HG03280 (cell line): ENCODE results near the gene RELA.

ENCODE experiments used
- ATAC-seq: cut with Tn5 transposase; IDR thresholded peaks from one replicate; pipeline ENCODE4 v1.9.1; 2021; ENCODE audit warnings: mild to moderate bottlenecking, moderate library complexity; ENCODE audit not compliant: unreplicated experiment

RELA gene

DNA sequence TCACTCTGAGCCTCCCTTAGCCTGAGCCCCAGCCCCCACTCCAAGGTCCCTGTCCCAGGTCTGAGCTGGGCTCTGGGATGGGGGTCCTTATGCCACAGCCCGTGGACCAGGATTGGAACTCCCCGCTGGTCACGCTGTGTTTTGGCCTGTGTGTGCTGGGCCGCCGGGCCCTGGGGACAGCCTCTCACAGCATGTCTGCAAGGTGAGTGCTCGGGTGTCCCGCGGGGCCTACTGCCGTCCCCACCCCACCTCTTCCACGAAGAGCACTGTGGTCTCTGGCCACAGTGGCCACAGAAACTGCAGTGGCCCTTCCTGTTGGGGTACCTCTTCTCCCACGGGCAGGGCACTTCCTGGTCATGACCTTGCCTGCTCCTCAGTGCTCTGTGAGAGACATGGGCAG lies 28.3 kb downstream of the RELA start:
- no peak for ATAC-seq

DNA sequence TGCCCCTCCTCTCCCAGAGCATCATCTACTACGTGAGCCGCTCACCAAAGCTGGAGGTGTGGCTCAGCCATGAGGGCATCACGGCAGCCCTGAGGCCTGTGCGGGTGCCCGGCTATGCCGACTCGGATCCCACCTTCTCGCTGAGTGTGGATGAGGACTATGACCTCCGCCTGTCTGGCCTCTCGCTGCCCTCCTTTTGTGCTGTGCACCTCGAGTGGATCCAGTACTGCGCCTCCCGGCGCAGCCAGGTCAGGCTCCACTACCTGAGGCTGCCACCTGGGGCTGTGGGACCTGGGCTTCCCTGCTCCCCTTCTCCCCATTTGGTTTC lies 28.6 kb downstream of the RELA start:
- no peak for ATAC-seq

DNA sequence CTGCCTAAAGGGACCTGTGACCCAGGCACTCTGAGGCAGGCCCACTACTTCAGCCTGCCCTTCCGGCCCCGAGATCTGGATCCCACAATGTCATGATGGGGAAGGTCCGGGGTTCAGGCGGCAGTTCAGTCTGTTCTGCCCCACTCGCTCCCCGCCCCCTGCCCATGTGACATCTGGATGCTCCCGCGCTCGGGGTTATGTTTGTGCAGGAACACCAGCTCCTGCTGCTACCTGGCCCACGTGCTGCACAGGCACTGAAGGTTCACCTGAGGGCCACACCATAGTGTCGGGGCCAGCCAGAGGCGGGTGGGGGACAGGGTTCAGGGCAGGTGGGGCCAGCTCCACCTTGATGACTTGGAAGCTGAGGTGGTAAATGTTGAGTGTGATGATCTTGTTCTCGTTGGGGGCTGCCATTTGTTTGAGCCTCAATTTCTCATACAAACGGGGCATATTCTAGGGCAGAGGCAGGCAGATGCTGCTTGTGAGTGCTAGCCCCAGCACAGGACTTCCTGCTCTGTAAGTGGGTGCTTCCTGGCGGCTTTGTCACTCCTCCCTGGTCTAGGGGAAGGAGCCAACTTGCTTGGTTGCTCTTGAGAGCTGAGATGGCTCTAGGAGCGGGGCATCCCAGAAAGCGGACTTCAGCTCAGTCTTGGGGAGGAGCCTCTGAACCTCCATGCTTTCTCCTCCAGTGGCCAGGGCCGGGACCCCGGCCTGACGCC lies 29.2 kb downstream of the RELA start:
- ATAC-seq: no peak

DNA sequence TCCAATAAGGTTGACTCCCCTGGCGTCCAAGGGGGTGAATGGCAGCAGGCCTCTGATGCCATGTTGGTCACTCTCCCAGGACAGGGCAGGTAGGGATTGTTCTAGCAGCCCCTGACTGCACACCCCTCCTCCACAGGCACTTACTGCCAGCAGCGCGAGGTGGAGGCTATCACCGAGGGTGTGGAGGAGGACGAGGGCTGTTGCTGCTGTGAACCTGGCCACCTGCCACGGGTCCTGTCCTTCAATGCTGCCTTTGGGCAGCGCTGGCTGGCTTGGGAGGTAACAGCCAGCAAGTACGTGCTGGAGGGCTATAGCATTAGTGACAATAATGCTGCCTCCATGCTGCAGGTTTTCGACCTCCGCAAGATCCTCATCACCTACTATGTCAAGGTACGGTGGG lies 32.5 kb downstream of the RELA start:
- ATAC-seq: no peak

DNA sequence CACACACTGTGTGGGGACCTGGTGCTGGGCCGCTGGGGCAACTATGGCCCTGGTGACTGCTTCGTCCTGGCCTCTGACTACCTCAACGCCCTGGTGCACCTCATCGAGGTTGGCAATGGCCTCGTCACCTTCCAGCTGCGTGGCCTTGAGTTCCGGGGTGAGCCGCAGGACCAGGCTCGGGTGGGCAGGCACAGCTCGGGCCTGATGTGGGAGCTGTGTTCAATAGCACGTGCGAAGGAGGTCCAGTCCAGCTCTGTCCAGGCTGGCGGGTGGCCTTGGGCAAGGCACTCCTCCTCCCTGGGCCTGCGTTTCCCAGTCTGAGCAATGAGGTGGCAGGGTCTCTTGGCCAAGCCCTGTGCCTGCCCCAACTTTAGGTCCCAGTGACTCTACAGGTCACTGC lies 33.1 kb downstream of the RELA start:
- no peak for ATAC-seq

DNA sequence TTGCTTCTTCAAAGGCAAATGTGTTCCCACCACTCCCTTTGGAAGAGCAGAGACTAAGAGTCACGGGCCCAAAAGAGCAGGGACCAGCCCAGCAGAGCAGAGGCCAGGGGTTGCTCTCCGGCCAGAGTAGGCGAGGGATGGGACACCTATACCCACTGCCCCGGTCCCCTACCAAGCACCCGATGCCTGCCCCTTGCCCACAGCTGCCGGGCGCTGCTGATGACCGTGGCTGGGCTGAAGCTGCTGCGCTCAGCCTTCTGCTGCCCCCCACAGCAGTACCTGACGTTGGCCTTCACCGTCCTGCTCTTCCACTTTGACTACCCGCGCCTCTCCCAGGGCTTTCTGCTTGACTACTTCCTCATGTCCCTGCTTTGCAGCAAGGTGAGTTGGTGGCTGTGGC lies 35.5 kb downstream of the RELA start:
- no peak for ATAC-seq

DNA sequence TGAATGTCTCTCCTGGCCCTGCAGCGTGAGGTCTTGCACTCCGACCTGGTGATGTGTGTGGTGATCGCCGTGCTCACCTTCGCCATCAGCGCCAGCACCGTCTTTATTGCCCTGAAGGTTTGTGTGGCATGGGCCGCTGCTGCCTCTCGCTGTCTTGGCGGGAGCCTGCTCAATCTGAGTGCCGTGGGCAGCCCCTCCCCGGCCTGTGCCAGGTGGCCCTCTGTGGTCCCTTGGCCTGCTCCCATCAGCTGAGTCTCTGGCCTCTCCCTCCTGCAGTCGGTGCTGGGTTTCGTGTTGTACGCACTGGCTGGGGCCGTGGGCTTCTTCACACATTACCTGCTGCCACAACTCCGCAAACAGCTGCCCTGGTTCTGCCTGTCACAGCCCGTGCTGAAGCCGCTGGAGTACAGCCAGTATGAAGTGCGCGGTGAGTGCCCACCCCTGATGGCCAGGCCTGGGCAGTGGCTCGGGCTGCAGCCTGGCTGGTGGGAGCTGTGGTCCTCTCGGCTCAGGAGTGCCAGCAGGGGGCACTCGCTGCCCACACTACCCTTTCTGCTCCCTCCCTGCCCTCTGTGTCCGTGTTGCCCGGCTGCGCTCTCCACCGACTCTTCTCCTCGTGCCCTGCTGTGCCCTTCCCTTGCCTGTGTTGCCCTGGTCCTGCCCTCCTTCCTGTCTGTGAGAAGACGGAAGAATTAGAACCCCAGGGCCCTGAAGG lies 36.9 kb downstream of the RELA start:
- ATAC-seq: no peak

DNA sequence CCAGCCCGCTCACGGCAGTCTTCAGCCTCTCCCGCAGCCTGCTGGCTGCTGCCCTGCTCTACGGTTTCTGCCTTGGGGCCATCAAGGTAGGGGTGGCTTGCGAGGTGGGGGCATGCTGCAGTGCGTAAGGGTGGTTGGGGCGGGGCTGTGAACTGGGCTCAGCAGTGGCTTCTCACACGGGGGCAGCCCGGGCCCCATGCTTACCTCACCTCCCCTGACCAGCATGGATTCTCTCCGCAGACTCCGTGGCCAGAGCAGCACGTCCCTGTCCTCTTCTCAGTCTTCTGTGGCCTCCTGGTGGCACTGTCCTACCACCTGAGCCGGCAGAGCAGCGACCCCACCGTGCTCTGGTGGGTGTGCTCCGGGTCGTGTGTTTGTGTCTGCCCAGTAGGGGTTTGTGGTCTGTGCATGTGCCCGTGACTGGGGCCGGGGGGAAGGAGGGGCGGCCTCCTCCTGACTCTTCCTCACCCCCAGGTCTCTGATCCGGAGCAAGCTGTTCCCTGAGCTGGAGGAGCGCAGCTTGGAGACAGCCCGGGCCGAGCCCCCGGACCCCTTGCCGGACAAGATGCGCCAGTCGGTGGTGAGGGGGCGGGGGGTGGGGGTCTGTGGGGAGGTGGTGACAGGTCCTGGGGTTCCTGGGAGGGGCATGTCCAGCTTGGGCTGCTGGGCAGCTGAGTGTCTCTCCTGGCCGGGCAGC lies 37.6 kb downstream of the RELA start:
- ATAC-seq: no peak

DNA sequence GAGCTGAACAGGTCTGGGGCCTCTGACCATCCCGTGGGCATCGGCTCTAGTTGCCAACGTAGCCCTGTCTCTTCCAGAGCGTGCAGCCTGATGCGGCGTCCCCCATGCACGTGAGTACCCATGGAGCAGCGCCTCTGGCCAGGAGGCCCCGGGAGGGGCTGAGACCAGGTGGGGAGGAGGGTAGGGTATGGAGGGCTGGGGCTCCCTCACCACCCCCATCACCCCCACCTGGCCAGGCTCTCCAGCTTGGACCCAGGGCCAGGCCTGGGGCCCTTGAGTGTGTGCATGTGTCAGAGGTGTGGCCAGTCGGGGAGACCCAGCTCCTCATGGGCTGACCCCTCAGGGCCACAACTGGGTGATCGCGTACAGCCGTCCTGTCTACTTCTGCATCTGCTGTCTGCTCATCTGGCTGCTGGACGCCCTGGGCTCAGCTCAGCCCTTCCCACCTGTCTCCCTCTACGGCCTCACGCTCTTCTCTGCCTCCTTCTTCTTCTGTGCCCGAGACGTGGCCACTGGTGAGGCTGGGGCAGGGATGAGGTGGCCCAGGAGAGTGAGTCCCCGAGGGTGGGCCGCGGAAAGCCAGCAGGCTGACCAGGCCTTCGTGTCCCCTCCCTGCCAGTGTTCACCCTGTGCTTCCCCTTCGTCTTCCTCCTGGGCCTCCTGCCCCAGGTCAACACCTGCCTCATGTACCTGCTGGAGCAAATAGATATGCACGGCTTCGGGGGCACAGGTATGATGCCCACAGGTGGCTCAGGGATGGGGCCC lies 38.7 kb downstream of the RELA start:
- ATAC-seq: no peak

DNA sequence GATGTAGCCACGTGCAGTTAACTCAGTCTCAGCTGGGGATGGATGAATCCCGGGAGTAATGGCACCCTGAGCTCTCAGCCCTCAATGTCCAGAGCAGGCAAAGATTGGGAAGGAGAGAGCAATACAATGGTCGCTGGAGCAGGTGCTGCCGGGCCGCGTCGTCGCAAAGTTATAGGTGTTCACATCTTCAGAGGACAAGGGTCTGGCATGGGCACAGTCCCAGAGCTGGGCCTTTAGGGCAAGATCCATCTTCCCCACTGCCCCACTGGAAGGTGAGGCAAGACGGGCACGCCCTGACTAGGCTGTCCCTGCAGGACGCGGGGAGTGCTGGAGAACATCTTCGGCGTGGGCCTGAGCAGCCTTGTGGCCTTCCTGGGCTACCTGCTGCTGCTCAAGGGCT lies 39.5 kb downstream of the RELA start:
- no peak for ATAC-seq

DNA sequence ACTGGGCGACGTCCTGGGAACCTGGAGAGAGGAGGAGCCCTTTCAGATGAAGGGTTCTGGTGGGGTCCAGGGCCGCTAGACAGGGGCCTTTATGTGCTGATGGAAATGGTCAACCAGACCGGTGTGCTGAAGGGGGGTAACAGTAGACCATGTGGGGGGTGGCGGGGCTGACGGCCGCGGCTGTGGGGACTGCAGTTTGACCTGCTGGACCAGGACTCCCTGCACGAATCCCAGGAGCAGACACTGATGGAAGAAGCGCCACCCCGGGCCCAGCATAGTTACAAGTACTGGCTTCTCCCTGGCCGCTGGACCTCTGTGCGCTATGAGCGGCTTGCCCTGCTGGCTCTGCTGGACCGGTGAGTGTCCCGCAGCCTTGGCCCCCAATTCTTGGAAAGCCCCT lies 40.7 kb downstream of the RELA start:
- no peak for ATAC-seq

DNA sequence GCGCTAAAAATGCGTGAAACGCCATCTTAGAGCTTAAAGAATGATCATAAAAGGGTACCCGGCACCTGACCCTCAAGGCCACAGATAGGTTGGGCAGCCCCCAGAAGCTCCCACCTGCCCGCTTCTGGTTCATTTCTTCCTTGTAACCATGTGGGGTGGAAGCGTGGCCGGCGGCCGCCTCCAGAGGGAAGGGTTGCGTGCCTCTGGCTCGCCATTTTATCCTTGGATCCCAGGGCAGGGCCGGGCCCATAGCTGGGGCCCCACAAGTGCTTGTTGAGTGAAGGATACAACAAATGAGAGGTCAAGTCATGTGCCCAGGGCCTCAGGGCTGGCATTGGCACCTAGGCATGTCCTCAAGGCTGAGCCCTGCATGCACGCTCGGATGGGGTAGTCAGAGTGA lies 41.3 kb downstream of the RELA start:
- no peak for ATAC-seq

DNA sequence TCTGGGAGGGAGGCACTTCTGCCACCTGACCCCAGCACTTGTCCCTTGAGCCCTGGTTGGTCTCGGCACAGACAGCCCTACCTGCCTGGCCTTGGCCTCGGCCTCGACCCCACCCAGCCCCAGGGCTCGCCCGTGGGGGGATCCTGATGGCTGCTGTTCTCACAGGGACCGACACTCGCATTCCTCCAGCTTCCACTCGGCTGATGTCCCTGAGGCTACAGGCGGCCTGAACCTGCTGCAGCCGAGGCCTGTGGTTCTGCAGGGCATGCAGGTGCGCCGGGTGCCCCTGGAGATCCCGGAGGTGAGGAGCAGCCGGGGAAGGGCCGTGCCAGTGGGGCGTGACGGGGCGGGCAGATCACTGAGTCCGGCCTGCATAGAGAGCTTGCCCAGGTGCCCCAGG lies 42.0 kb downstream of the RELA start:
- ATAC-seq: no peak

DNA sequence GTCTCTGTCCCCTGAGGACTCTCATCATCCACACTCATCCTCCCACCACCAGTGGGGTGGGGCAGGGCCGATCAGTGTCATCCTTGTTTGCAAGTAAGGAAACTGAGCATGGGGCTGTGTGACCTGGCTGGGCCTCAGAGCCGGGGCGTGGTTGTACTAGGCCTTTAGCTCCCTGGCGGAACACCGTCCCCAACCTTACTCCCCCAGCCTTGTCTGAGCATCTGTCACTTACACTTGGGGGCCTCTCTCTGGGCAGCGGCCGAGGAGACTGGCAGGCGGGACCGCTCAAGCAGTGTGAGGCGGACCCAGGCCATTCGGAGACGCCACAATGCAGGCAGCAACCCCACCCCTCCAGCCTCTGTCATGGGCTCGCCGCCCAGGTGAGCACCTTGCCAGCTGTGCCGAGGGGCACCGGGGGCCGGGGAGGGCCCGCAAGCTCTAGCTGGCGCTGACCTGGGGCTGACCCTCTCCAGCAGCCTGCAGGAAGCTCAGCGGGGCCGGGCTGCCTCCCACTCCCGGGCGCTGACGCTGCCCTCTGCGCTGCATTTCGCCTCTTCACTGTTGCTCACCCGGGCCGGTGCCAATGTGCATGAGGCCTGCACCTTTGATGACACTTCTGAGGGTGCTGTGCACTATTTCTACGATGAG lies 43.3 kb downstream of the RELA start:
- ATAC-seq: no peak

DNA sequence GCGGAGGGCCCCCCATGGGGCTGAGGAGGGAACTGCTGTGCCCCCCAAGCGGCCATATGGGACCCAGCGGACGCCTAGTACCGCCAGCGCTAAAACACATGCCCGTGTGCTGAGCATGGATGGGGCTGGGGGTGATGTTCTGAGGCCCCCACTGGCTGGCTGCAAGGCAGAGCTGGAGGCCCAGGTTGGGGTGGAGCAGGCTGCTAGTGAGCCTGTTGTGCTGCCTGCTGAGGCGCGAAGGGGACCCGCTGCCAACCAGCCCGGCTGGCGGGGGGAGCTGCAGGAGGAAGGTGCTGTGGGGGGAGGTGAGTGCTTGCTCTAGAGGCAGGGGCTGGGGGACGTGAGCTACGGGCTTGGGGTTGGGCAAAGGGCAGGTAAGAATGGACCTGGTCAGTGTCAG lies 44.0 kb downstream of the RELA start:
- ATAC-seq: no peak

DNA sequence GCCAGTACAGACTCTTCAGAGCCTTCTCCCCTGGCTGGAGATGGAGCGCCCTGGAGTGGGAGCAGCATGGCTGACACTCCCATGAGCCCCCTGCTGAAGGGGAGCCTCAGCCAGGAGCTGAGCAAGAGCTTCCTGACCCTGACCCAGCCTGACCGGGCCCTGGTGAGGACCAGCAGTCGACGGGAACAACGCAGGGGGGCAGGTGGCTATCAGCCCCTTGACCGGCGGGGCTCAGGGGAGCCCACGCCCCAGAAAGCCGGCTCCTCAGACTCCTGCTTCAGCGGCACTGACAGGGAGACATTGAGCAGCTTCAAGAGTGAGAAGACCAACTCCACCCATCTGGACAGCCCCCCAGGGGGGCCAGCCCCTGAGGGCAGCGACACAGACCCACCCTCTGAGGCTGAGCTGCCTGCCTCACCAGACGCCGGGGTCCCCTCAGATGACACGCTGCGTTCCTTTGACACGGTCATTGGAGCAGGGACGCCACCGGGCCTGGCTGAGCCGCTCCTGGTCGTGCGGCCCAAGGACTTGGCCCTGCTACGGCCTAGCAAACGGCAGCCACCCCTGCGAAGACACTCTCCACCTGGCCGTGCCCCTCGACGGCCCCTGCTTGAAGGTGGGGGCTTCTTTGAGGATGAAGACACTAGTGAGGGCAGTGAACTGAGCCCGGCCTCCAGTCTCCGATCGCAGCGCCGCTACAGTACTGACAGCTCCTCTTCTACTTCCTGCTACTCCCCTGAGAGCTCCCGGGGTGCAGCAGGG lies 44.5 kb downstream of the RELA start:
- ATAC-seq: no peak

DNA sequence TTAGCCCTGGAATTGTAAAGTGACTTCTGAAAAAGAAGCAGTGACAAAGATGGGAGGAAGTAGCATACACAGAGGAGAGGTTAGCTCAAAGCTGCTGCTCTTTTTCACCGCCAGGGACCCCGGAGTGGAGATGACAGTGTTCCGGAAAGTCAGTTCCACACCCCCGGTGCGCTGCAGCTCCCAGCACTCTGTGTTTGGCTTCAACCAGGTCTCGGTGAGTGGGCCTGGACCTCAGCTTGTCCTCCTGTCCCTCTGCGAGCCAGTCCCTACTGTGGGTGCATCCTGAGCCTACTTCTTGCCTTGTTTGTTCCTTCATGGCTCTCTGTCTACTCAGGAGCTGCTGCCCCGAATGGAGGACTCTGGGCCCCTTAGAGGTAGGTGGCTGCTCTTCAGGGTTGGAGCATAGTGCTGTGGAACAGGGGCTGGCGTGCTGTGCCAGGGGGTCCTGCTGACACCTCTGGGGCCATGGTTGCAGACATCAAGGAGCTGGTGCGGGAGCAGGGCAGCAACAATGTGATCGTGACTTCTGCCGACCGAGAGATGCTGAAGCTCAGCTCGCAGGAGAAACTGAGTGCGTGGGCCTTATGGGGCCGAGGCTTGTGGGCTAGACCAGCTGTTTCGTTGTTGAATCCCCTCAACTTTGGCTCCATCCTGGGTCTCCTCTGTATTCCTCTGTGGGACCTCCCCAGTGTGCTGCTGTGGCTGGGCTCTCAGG lies 45.4 kb downstream of the RELA start:
- no peak for ATAC-seq

DNA sequence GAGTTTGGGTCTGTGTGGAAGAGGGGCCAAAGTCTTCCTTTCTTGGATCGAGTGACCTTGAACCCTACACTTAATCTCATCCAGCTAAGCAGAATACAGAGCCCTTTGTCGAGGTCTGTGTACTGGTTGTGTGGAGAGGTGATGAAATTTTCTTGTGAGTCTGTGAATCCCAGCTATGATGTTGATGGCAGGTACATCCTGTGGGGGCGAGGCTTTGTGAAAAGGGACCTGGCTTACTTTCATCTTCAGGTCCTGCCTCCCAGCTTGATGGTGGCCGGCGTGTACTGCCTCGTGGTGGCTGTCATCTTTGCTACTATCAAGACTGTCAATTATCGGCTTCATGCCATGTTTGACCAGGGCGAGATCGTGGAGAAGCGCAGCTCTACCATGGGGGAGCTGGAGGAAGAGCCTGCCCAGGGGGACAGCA lies 46.1 kb downstream of the RELA start:
- ATAC-seq: no peak

DNA sequence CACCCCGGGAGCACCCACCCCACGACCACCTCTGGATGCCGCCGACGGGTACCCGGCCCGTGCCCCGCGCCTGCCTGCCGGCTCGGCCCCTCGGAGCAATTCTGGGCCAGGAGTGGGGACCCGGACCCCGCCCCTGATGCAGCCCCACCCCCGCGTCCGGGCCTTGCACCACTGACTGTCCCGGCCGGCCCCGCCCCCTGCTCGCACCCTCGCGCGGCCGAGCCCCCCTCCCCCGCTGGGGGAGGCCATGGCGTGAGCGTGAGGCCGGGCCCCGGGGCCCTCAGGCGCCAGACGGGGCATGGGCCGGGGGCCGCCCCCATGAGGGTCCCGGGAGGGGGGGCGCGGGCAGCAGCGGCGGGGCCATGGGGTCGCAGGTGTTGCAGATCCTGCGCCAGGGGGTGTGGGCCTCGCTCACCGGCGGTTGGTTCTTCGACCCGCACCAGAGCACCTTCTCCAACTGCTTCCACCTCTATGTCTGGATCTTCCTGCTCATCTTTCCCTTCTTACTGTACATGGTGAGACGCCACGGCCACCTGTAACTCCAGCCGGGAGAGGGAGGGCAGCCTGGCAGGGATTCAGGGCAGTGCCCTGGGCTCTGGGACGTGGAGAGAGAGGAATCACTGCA lies 46.7 kb downstream of the RELA start:
- ATAC-seq: peak; percentile 7
